HEK293 (cell line): ENCODE data around the gene MYO9B.

Experiments used
- CTCF ChIP-seq: fragments of 450-650 bp; formaldehyde crosslinking; IDR thresholded peaks from 2 replicates; pipeline ENCODE4 v1.5.1; 2016; ENCODE audit warnings: missing biosample characterization, missing genetic modification characterization
- ZNF510 ChIP-seq: fragments of 450-650 bp; formaldehyde crosslinking; IDR thresholded peaks from 2 replicates; pipeline ENCODE4 v1.5.1; 2018; ENCODE audit warnings: mild to moderate bottlenecking, missing genetic modification characterization, missing biosample characterization; ENCODE audit not compliant: insufficient replicate concordance
- ZSCAN23 ChIP-seq: fragments of 450-650 bp; formaldehyde crosslinking; IDR thresholded peaks from 2 replicates; pipeline ENCODE4 v1.5.1; 2016; ENCODE audit warnings: missing biosample characterization, missing genetic modification characterization

- TF ChIP-seq ZNF510 (tag by site-specific recombination) (no peak), CTCF (no peak), ZSCAN23 (tag by site-specific recombination) (no peak)
These were observed 43.8 kb upstream of the MYO9B start for GRCh38 chr19:17031741-17032140.
